ENCODE results near the gene SYNE2. TPM values are rescaled to one million over a fixed set of nuclear protein-coding genes. Genes with fewer than 3 reads are reported as not detected.

SYNE2 gene
- total RNA-seq, 1 experiment from 2014 or later: 37.5 TPM

- TF ChIP-seq REST (IDR thresholded peaks at IDR 0.05; ENCODE audit: insufficient read depth in 1 of 2, low read depth in 2 of 2, low read length in 1 of 2) (no peak), CTCF (IDR thresholded peaks at IDR 0.05) (no peak), TCF7L2 (IDR thresholded peaks at IDR 0.05; ENCODE audit: low read depth, low read length) (no peak), POLR2AphosphoS5 (IDR thresholded peaks at IDR 0.05; ENCODE audit: low read depth, low read length) (no peak), SIN3A (IDR thresholded peaks at IDR 0.05; ENCODE audit: borderline replicate concordance, insufficient read depth, low read depth, low read length) (no peak)
- in situ Hi-C loops (cut with HindIII; ENCODE audit: low pct_unique_long_range_greater_than_20kb, low sequenced_read_pairs) (no loop called here), intact Hi-C loops (cut with micrococcal nuclease; ENCODE audit: unreplicated experiment) (no loop called here)
- BruUV-seq (replicated peaks): no TSS peak
- no peaks in the 10 kb centered on the region for H3K27me3 ChIP-seq (ENCODE audit: control insufficient read depth, insufficient read depth, low read length)
- POLR2A ChIA-PET: no interaction called here
- no peaks in the 10 kb centered on the region for H3K9me3 ChIP-seq (ENCODE audit: control insufficient read depth, insufficient read depth, low read depth, low read length)
- no peak overlapping the region for H3K27ac ChIP-seq (ENCODE audit: low read length)
- H3K4me3 ChIP-seq (ENCODE audit: low read depth in 2 of 2, low read length in 2 of 2): no peak overlapping the region
- DNase-seq (ENCODE audit: low read depth, low spot score) (no peak), ATAC-seq (no peak)
- no peaks in the 10 kb centered on the region for H3K36me3 ChIP-seq (ENCODE audit: control insufficient read depth, insufficient read depth, low read length)
- no peaks in the 10 kb centered on the region for H3K4me1 ChIP-seq (ENCODE audit: control insufficient read depth, insufficient read depth, low read length)
- CTCF ChIA-PET: no interaction called here
Measured at GRCh38 chr14:64245491-64245890, 392.7 kb downstream of the SYNE2 start.

- DNase-seq (ENCODE audit: low read depth, low spot score) (no peak), ATAC-seq (no peak)
- H3K27me3 ChIP-seq (ENCODE audit: control insufficient read depth, insufficient read depth, low read length): no peaks in the 10 kb centered on the region
- in situ Hi-C loops (cut with HindIII; ENCODE audit: low pct_unique_long_range_greater_than_20kb, low sequenced_read_pairs): no loop called here
- BruUV-seq (replicated peaks): no TSS peak
- TF ChIP-seq TCF7L2 (IDR thresholded peaks at IDR 0.05; ENCODE audit: low read depth, low read length): no peak
- TF ChIP-seq SIN3A (IDR thresholded peaks at IDR 0.05; ENCODE audit: borderline replicate concordance, insufficient read depth, low read depth, low read length): no peak
- no peak for TF ChIP-seq REST (IDR thresholded peaks at IDR 0.05; ENCODE audit: insufficient read depth in 1 of 2, low read depth in 2 of 2, low read length in 1 of 2)
- no peak for TF ChIP-seq POLR2AphosphoS5 (IDR thresholded peaks at IDR 0.05; ENCODE audit: low read depth, low read length)
- no peak for TF ChIP-seq CTCF (IDR thresholded peaks at IDR 0.05)
- no peaks in the 10 kb centered on the region for H3K9me3 ChIP-seq (ENCODE audit: control insufficient read depth, insufficient read depth, low read depth, low read length)
- POLR2A ChIA-PET: no interaction called here
- intact Hi-C loops (cut with micrococcal nuclease; ENCODE audit: unreplicated experiment): no loop called here
- no peak overlapping the region for H3K4me3 ChIP-seq (ENCODE audit: low read depth in 2 of 2, low read length in 2 of 2)
- CTCF ChIA-PET: no interaction called here
- no peaks in the 10 kb centered on the region for H3K36me3 ChIP-seq (ENCODE audit: control insufficient read depth, insufficient read depth, low read length)
- H3K27ac ChIP-seq (ENCODE audit: low read length): no peak overlapping the region
- no peaks in the 10 kb centered on the region for H3K4me1 ChIP-seq (ENCODE audit: control insufficient read depth, insufficient read depth, low read length)
Measured at GRCh38 chr14:64246688-64247087, 393.9 kb downstream of the SYNE2 start.

Measured in Panc1 (cell line).